SK-N-MC (cell line): ENCODE measurements around the gene NPIPB13.
"Not testable (repeated sequence)": the region's sequence is repeated elsewhere in the genome, so short reads cannot be mapped to it uniquely, and the experiment has no call there.

ENCODE experiments used
- DNase-seq: peaks from one replicate; pipeline ENCODE4 v3.0.0-alpha.2; 2011; ENCODE audit warnings: low read depth, low spot score
- H3K27ac ChIP-seq: fragments of 200-600 bp; sonication (generic); 2 replicates; pipeline ENCODE4 v1.5.1; 2016; ENCODE audit warnings: mixed run types
- H3K36me3 ChIP-seq: fragments of 200-600 bp; sonication (generic); 2 replicates; pipeline ENCODE4 v1.6.1; 2017; ENCODE audit warnings: antibody characterized with exemption, low read length, mixed read lengths; ENCODE audit not compliant: insufficient read depth
- H3K4me3 ChIP-seq: fragments of 200-600 bp; sonication (generic); 2 replicates; pipeline ENCODE4 v1.5.1; 2016
- H3K9ac ChIP-seq: fragments of 200-600 bp; sonication (generic); 2 replicates; pipeline ENCODE4 v1.8.0; 2017; ENCODE audit warnings: mixed run types, mixed read lengths; ENCODE audit not compliant: insufficient read length
- H3K9me3 ChIP-seq: fragments of 200-600 bp; sonication (generic); 2 replicates; pipeline ENCODE4 v1.6.1; 2017; ENCODE audit warnings: low read depth, mild to moderate bottlenecking, antibody characterized with exemption, low read length, moderate library complexity, mixed read lengths

NPIPB13 gene

GRCh38 chr16:30248379-30248778 lies at the start of gene NPIPB13:
NPIPB13 (minus strand) TSS chr16:30248479; CDS start chr16:30245573, 2,906 bp downstream.
- H3K9me3 ChIP-seq, H3K9ac ChIP-seq, H3K36me3 ChIP-seq, DNase-seq, H3K27ac ChIP-seq, H3K4me3 ChIP-seq: not testable (repeated sequence)

- H3K36me3 ChIP-seq, H3K9me3 ChIP-seq, H3K4me3 ChIP-seq, H3K9ac ChIP-seq, H3K27ac ChIP-seq, DNase-seq: not testable (repeated sequence)
These were observed 34.1 kb upstream of the NPIPB13 start for GRCh38 chr16:30282357-30282756.

GRCh38 chr16:30278523-30278922 lies 30.2 kb upstream of the NPIPB13 start:
- H3K9ac ChIP-seq, H3K9me3 ChIP-seq, H3K27ac ChIP-seq, DNase-seq, H3K36me3 ChIP-seq, H3K4me3 ChIP-seq: not testable (repeated sequence)

- not testable (repeated sequence) for DNase-seq, H3K27ac ChIP-seq, H3K9me3 ChIP-seq, H3K36me3 ChIP-seq, H3K4me3 ChIP-seq, H3K9ac ChIP-seq
These were observed 31.2 kb downstream of the NPIPB13 start for GRCh38 chr16:30217082-30217481.

- not testable (repeated sequence) for H3K9me3 ChIP-seq, H3K27ac ChIP-seq, H3K4me3 ChIP-seq, DNase-seq, H3K36me3 ChIP-seq, H3K9ac ChIP-seq
These were observed 36.9 kb downstream of the NPIPB13 start for GRCh38 chr16:30211414-30211813.

GRCh38 chr16:30209032-30209431 lies 39.2 kb downstream of the NPIPB13 start:
- not testable (repeated sequence) for H3K27ac ChIP-seq, DNase-seq, H3K9me3 ChIP-seq, H3K4me3 ChIP-seq, H3K9ac ChIP-seq, H3K36me3 ChIP-seq

GRCh38 chr16:30207063-30207704 lies 41.1 kb downstream of the NPIPB13 start:
- H3K9ac ChIP-seq, H3K36me3 ChIP-seq, H3K27ac ChIP-seq, DNase-seq, H3K9me3 ChIP-seq, H3K4me3 ChIP-seq: not testable (repeated sequence)

GRCh38 chr16:30206252-30206651 lies 42.0 kb downstream of the NPIPB13 start:
- not testable (repeated sequence) for H3K27ac ChIP-seq, DNase-seq, H3K9ac ChIP-seq, H3K36me3 ChIP-seq, H3K9me3 ChIP-seq
- peak overlapping the region; percentile 57 for H3K4me3 ChIP-seq

- not testable (repeated sequence) for H3K36me3 ChIP-seq, H3K9me3 ChIP-seq, H3K27ac ChIP-seq, DNase-seq, H3K9ac ChIP-seq
- H3K4me3 ChIP-seq = peak overlapping the region; percentile 57
These were observed 42.6 kb downstream of the NPIPB13 start for GRCh38 chr16:30205541-30206236.

- H3K9ac ChIP-seq, H3K27ac ChIP-seq, DNase-seq, H3K36me3 ChIP-seq, H3K4me3 ChIP-seq, H3K9me3 ChIP-seq: not testable (repeated sequence)
These were observed 48.5 kb downstream of the NPIPB13 start for GRCh38 chr16:30199608-30200343.

GRCh38 chr16:30199049-30199448 lies 49.2 kb downstream of the NPIPB13 start, which contains the start of gene SULT1A3:
SULT1A3 (plus strand) TSS chr16:30199255; CDS start chr16:30200729, 1,474 bp downstream.
- not testable (repeated sequence) for DNase-seq, H3K9me3 ChIP-seq, H3K27ac ChIP-seq, H3K4me3 ChIP-seq, H3K9ac ChIP-seq, H3K36me3 ChIP-seq
